ENCODE data around the gene MYO5B. TPM values are rescaled to one million over a fixed set of nuclear protein-coding genes. Genes with fewer than 3 reads are reported as not detected.

Gene MYO5B
- total RNA-seq, 4 donors from 2014 or later, result 1.2 to 2.2 (median 1.3) TPM

DNA sequence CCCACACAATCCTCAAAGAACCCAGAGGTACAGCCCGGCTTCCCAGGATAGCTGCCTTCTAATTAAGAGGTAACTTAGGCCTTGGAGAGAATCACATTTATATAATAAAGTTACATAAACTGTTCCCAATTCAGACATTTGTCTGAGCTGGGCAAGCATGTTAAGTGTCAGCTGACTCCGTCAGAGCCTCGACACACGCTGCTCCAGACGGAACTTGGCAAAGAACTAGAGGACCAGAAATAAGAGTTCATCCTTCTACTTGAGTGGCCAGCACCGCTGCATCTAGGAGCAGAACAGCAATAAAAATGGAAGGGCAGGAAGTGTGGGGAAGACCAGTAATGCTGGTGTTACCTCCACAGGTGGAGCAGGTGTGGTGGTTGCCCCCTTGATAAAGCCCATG is 80.5 kb downstream of the MYO5B start:
- TF ChIP-seq, protein P1, sequence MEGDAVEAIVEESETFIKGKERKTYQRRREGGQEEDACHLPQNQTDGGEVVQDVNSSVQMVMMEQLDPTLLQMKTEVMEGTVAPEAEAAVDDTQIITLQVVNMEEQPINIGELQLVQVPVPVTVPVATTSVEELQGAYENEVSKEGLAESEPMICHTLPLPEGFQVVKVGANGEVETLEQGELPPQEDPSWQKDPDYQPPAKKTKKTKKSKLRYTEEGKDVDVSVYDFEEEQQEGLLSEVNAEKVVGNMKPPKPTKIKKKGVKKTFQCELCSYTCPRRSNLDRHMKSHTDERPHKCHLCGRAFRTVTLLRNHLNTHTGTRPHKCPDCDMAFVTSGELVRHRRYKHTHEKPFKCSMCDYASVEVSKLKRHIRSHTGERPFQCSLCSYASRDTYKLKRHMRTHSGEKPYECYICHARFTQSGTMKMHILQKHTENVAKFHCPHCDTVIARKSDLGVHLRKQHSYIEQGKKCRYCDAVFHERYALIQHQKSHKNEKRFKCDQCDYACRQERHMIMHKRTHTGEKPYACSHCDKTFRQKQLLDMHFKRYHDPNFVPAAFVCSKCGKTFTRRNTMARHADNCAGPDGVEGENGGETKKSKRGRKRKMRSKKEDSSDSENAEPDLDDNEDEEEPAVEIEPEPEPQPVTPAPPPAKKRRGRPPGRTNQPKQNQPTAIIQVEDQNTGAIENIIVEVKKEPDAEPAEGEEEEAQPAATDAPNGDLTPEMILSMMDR (IDR thresholded peaks at IDR 0.05; ENCODE audit: low read depth), result no peak

DNA sequence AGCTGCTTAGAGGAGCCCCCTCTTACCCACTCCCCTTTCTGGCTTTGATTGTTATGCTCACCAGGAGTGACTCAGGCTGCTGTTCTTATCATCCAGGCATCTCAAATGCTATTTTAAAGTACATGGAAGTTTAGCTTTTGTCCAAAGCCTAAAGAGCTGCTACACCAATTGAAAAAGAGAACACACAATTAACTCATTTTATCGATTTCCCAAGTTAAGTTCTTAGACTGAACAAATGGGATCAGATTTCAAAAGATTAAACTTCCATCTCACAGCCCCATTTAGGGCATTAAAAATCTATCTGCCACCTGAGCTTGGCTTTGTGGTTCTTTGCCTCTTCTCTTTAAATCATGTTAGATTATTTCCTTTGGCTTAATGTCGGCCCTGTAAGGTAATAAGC is 81.2 kb downstream of the MYO5B start:
- TF ChIP-seq, protein P1 (IDR thresholded peaks at IDR 0.05; ENCODE audit: low read depth), result no peak

DNA sequence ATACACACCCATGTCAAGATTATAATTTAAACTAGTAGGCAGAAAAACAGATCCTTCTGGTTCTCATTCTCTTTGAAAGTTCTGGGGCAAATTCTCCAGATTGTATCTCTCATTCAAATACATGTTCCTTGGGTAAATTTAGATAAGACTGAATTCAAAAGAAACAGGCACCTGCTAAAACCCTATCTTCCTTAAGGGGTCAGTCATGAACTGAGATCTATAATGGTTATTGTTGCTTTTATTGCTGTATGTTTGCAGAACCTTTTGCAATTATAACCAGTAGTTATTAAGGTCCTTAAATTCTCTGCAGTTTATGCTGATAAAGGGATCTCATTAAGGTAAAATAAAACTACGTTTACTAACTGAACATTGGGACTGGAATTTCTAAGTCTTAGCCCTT is 83.5 kb downstream of the MYO5B start:
- TF ChIP-seq, protein P1 (IDR thresholded peaks at IDR 0.05; ENCODE audit: low read depth), result no peak

DNA sequence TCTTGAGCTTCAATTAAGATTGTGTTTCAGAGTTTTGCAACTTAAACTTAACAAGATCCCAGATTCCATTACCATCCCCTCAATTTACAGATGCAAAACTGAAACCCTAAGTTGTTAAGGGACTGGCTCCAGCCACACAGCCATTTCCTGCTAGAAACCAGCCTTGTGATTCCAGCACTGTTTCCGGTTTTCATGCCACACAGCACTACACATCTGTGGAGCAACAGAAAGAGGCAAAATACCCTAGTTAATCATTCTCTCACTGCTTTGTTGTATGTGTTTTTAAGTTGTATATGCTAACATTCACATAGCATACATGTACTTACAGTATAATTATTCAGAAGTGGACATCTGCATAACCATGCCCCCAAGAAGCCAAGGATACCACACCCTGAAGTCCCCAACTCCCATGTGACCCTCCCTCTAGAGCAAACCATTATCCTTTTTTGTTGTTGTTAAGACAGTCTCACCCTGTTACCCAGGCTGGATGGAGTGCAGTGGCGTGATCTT is 87.4 kb downstream of the MYO5B start:
- TF ChIP-seq, protein P1 (IDR thresholded peaks at IDR 0.05; ENCODE audit: low read depth), result no peak

DNA sequence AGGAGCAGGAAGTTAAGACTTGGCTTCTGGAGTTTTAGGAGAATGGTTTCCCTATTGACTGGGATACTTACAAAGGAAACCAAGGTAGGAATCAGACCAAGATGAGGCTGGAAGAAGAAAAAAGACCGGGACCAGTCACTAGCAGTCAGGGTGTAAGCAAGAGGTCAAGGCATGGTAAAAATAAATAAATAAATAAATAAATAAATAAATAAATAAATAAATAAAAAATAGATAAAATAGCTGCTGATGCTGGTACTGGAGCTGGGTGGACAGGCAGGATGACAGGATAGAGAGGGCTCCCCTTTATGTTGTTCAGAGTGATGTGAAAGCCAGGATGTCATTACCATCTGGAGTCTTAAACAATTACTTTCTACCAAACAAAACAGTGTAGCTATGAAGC is 89.9 kb downstream of the MYO5B start:
- TF ChIP-seq, protein P1 (IDR thresholded peaks at IDR 0.05; ENCODE audit: low read depth), result no peak

DNA sequence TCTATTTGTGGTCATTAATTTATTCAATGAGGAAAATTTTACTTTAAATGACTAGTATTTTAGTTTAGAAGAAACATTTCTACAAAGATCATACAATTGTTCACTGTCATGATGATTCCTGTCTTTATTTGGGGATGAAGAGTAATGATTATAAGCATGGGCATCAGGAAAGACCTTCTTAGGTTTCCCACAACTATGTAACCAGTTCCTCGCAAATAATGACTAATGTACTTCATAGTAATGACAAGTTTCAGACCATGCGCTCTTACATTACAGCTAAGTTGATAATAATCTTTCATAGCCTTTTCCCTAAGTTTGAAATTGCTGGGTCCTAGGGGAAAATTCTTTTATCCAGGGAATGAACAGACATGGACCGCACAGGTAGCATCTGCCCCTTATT is 90.5 kb downstream of the MYO5B start:
- TF ChIP-seq, protein P1 (IDR thresholded peaks at IDR 0.05; ENCODE audit: low read depth), result no peak

DNA sequence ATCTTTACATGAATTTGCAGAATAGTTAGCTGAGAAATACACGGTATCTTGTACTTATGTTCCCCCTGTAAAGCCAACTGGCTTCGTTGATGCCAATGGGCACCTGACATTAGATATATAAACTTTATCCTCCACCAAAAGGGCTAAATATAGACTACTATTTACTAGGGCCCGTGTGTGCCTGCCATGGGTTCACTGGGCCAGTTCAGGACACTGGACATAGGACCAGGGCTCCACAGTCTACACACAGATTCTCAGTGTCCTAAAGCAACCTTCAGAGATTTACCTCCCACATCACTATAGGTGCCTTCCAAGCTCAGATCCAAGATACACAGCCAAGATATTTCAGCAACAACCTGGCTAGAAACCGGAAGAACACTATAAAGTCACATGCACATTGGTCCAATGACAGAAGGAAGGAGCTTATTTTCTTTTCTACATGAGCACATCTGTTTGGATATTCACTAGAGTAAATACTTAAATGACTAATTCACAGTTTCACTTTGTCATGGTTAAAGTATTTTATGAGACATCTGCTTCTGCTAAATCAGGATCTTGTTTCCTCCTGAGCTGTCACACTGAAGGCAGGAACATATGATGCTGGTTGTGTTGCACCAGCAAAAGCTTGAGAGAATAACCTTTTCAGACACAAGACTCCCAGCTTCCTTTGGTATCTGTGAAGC is 95.1 kb downstream of the MYO5B start:
- TF ChIP-seq, protein P1 (IDR thresholded peaks at IDR 0.05; ENCODE audit: low read depth), result no peak

All from subcutaneous adipose tissue (tissue), 4 donors.